ENCODE data around the gene GSC2.

- TF ChIP-seq CTCF (conservative IDR thresholded peaks at IDR 0.05) (no peak), ZFX (IDR thresholded peaks at IDR 0.05) (no peak)
These were observed 613 bp upstream of the GSC2 start for GRCh38 chr22:19150482-19151328.
